Heart left ventricle (tissue), 16 donors: ENCODE results near the gene NXPE3. TPM values are rescaled to one million over a fixed set of nuclear protein-coding genes. Genes with fewer than 3 reads are reported as not detected.

Experiments used
- ATAC-seq, 4 donors: fragments of 200-7000 bp; cut with Tn5 transposase; one replicate each; pipeline ENCODE4 v1.9.1; 2020 to 2022; ENCODE audit warnings: moderate library complexity in 4 of 4, mild to moderate bottlenecking in 3 of 4, moderate number of reproducible peaks in 1 of 4
- DNase-seq, 5 donors: peaks; one replicate each; pipeline ENCODE4 v3.0.0-alpha.2; 2020
- H3K27ac ChIP-seq, 12 donors: fragments of 200-600 bp; sonication (generic) in 4 of 12; one replicate each; pipeline versions ENCODE4 v1.5.0 to v1.8.0; 2016 to 2022; ENCODE audit warnings: mild to moderate bottlenecking in 2 of 12
- H3K27me3 ChIP-seq, 9 donors: fragments of 200-600 bp; sonication (generic) in 2 of 9; one replicate each; pipeline versions ENCODE4 v1.5.1 to v1.8.0; 2016 to 2022; ENCODE audit warnings: mild to moderate bottlenecking in 3 of 9
- H3K36me3 ChIP-seq, 9 donors: fragments of 200-600 bp; sonication (generic) in 2 of 9; one replicate each; pipeline versions ENCODE4 v1.5.0 to v1.8.0; 2018 to 2022; ENCODE audit warnings: mild to moderate bottlenecking in 2 of 9
- H3K4me1 ChIP-seq, 12 donors: fragments of 200-600 bp; sonication (generic) in 4 of 12; one replicate each; pipeline versions ENCODE4 v1.5.0 to v1.8.0; 2016 to 2022; ENCODE audit warnings: mild to moderate bottlenecking in 3 of 12
- H3K4me3 ChIP-seq, 12 donors: fragments of 200-600 bp; sonication (generic) in 4 of 12; one replicate each; pipeline versions ENCODE4 v1.5.0 to v1.8.0; 2017 to 2022; ENCODE audit warnings: mild to moderate bottlenecking in 9 of 12, moderate library complexity in 4 of 12
- H3K9me3 ChIP-seq, 12 donors: fragments of 200-600 bp; sonication (generic) in 4 of 12; one replicate each; pipeline versions ENCODE4 v1.5.0 to v1.8.0; 2016 to 2022; ENCODE audit warnings: mild to moderate bottlenecking in 1 of 12
- POLR2A ChIP-seq, 2 donors: fragments of 450-650 bp; IDR thresholded peaks; one replicate each; pipeline ENCODE4 v1.6.1; 2017; ENCODE audit warnings: antibody characterized with exemption in 2 of 2, mild to moderate bottlenecking in 2 of 2, moderate library complexity in 2 of 2
- WGBS, 4 donors: extraction: QIAGEN DNeasy Blood & Tissue Kit in 2 of 4; methylation state at CpG; one replicate each; pipeline versions ENCODE4 v1.1.5 to v1.1.7; 2013 to 2018; 5-methylcytosine and 5-hydroxymethylcytosine counted together
- intact Hi-C, 10 donors: fragments of 100-400 bp; cut with DNase I; formaldehyde crosslinking; loops; one replicate each; pipeline versions ENCODE4 v1.11.1 to v1.14.2; 2022
- polyA plus RNA-seq, 2 donors: library from polyadenylated mRNA; stranded (reverse); fragments of 200-250 nt; gene quantifications; one replicate each; pipeline ENCODE4 v1.2.3, GENCODE V29; 2013
- total RNA-seq, 9 donors: library from RNA; depleted of rRNA in 2 of 9; stranded (reverse); fragments of >200 nt in 2 of 9; fragmentation: NEBNext Ultra II Directional in 3 of 9; extraction: Animal tissue kit (Norgen Biotek cat#: 25700) in 3 of 9; gene quantifications; one replicate each; pipeline versions ENCODE4 v1.1.0 to v1.2.4, GENCODE V29; 2016 to 2023
- TF ChIP-seq, protein P1 (sequence below), 12 donors: fragments of 200-600 bp; sonication (generic) in 4 of 12; IDR thresholded peaks; one replicate each; pipeline versions ENCODE4 v1.5.0 to v1.8.0; 2018 to 2022; ENCODE audit warnings: antibody characterized with exemption in 12 of 12, mild to moderate bottlenecking in 5 of 12
- donor health status: ischemic (EF 13 %, LVEDD 7.1; RV severe dilation, severe dysfunction).
- donor health status: healthy with polysubstance abuse.
- donor health status: DM: no; HTN: yes; CAD: no.
- donor health status: DM: no; HTN: no; CAD: no.
- donor health status: ischemic (EF 25% LVEDD 6.9; RV normal size, moderate dysfunction).
- donor health status: ischemic (EF 25% LVEDD 5.7; RV mildly dilated, moderate dysfunction).
- donor health status: healthy.
- donor health status: DM: yes; HTN: yes; CAD: no.
- donor health status: ischemic (EF 35%, LVEDD 5.7; RV mildly dilated, moderate dysfunction).
- donor health status: nonischemic (EF 11% LVEDD 7.7; RV severe dilation, severe dysfunction).
- donor health status: DM: yes; HTN: yes; CAD: no.
- donor health status: PGD.
- donor health status: ischemic (EF 29% LVEDD 5.4; RV normal size, mild dysfunction).
- donor health status: nonischemic (EF 23%, LVEDD 6.1; RV moderate dilation, normal function).

Gene NXPE3
- total and polyA plus RNA-seq, 11 donors: 13.3 to 43.8 (median 35.6) TPM

DNA sequence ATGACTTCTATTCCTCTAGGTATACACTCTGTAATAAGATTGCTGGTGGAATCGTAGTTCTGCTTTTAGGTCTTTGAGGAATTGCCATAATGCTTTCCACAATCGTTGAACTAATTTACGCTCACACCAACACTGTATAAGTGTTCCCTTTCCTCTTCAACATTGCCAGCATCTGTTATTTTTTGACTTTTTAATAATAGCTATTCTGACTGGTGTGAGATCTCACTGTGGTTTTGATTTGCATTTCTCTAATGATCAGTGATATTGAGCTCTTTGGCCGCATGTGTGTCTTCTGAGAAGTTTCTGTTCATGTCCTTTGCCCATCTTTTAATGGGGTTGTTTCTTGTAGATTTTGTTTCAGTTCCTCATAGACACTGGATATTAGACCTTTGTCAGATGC is 12.8 kb downstream of the NXPE3 start:
- Histone ChIP-seq H3K27ac (no peak overlapping the region), H3K4me1 (peaks cover 0 to 12% (median 0%) of the 10 kb centered on the region in 12 donors), H3K4me3 (no peak overlapping the region), H3K27me3 (no peaks in the 10 kb centered on the region), H3K9me3 (peaks cover 0 to 15% (median 2%) of the 10 kb centered on the region in 12 donors), H3K36me3 (peaks cover 0 to 88% (median 71%) of the 10 kb centered on the region in 9 donors)
- TF ChIP-seq, protein P1, sequence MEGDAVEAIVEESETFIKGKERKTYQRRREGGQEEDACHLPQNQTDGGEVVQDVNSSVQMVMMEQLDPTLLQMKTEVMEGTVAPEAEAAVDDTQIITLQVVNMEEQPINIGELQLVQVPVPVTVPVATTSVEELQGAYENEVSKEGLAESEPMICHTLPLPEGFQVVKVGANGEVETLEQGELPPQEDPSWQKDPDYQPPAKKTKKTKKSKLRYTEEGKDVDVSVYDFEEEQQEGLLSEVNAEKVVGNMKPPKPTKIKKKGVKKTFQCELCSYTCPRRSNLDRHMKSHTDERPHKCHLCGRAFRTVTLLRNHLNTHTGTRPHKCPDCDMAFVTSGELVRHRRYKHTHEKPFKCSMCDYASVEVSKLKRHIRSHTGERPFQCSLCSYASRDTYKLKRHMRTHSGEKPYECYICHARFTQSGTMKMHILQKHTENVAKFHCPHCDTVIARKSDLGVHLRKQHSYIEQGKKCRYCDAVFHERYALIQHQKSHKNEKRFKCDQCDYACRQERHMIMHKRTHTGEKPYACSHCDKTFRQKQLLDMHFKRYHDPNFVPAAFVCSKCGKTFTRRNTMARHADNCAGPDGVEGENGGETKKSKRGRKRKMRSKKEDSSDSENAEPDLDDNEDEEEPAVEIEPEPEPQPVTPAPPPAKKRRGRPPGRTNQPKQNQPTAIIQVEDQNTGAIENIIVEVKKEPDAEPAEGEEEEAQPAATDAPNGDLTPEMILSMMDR (IDR thresholded peaks at IDR 0.05): no peak
- no peak for TF ChIP-seq POLR2A (IDR thresholded peaks at IDR 0.05)
- intact Hi-C loops: no loop called here
- no peak for DNase-seq
- ATAC-seq: no peak
- 87 to 95% (median 94%) methylated on average over 4 of the region's 4 CpGs for WGBS, 4 donors

DNA sequence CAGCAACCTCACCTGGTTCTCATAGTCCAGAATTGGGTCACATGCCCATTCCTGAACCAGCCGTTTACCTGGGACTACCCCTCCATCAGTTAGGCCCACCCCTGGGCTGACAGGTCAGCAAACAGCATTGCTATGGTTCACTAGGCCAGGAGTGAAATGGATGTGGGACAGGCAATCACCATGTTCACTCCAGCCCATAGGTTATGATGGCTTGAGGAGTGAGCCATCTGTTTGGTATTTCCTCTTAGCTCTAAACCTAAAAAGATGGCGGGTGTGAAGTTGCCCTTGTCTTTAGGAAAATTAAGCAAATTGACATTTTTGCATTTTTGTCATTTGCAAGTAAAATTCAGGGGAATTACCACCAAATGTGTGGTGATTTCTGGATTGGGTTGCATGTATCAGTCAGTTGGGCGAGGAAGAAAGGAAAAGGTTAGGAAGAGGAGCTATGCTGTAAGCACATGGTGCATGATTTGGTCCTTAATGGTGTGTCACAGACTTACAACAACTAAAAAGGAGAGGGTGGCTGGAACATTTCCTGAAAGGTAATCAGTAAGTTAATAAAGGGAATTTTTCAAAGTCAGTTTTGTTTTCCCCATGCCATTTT is 17.2 kb downstream of the NXPE3 start:
- peaks cover 0 to 15% (median 2%) of the 10 kb centered on the region in 12 donors for H3K9me3 ChIP-seq
- H3K4me3 ChIP-seq: no peak overlapping the region
- H3K36me3 ChIP-seq: peaks cover 0 to 70% (median 42%) of the 10 kb centered on the region in 9 donors
- 95 to 99% (median 98%) methylated on average over 3 of the region's 3 CpGs for WGBS, 4 donors
- H3K4me1 ChIP-seq: peaks cover 0 to 12% (median 0%) of the 10 kb centered on the region in 12 donors
- DNase-seq (no peak), ATAC-seq (no peak)
- no peaks in the 10 kb centered on the region for H3K27me3 ChIP-seq
- H3K27ac ChIP-seq: no peak overlapping the region
- intact Hi-C loops: no loop called here
- no peak for TF ChIP-seq POLR2A (IDR thresholded peaks at IDR 0.05)
- TF ChIP-seq, protein P1 (IDR thresholded peaks at IDR 0.05): no peak

DNA sequence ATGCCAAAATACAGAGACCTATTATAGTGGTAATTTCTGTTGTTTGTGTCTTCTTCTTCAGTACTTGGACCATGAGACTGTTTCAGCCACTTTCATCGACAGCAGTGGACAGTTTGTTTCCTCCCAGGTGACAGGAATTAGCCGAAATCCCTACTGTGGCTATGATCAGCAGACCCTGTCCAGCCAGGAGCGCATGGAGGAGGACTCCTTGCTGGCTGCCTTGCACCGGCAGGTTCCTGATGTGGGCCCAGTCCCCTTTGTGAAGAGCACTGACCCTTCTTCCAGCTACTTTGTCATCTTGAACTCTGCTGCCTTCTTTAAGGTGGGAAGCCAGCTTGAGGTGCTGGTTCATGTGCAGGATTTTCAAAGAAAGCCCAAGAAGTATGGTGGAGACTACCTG is 22.2 kb downstream of the NXPE3 start:
- no peak for DNase-seq
- Histone ChIP-seq H3K9me3 (peaks cover 0 to 5% (median 0%) of the 10 kb centered on the region in 12 donors), H3K4me3 (no peak overlapping the region), H3K4me1 (peaks cover 0 to 5% (median 0%) of the 10 kb centered on the region in 12 donors), H3K36me3 (peaks cover 0 to 56% (median 44%) of the 10 kb centered on the region in 9 donors), H3K27me3 (no peaks in the 10 kb centered on the region), H3K27ac (no peak overlapping the region)
- TF ChIP-seq, protein P1 (IDR thresholded peaks at IDR 0.05): no peak
- TF ChIP-seq POLR2A (IDR thresholded peaks at IDR 0.05): no peak
- ATAC-seq: no peak
- 80 to 90% (median 86%) methylated on average over 4 of the region's 4 CpGs for WGBS, 4 donors
- intact Hi-C loops: loop anchor here in 6 of 10 donors (5.0 to 10.0 kb wide), 3 partner anchors 731 to 736 kb away; no protein-coding TSS in a partner anchor

DNA sequence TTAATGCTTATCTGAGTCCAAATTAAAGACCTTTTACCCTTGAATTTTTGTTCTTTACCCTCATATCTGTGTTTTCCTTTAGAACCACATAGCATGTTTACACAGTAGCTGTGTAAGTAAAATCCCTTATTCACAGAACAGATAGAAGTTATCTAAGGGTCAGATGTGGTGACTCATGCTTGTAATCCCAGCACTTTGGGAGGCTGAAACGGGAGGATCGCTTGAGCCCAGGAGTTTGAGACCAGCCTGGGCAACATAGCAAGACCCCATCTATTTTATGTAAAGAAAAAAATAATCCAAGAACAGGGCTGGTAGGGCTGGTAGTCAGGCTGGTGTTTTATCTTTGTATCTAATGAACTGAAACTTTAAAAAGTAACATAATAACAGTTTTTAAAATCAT is 23.2 kb downstream of the NXPE3 start:
- H3K4me3 ChIP-seq: no peak overlapping the region
- peaks cover 0 to 5% (median 0%) of the 10 kb centered on the region in 12 donors for H3K9me3 ChIP-seq
- H3K4me1 ChIP-seq: peaks cover 0 to 5% (median 0%) of the 10 kb centered on the region in 12 donors
- ATAC-seq: no peak
- WGBS, 4 donors: 93 to 100% (median 94%) methylated on average over 2 of the region's 2 CpGs
- intact Hi-C loops: loop anchor here in 6 of 10 donors (5.0 to 10.0 kb wide), 3 partner anchors 730 to 735 kb away; no protein-coding TSS in a partner anchor
- H3K36me3 ChIP-seq: peaks cover 0 to 57% (median 40%) of the 10 kb centered on the region in 9 donors
- no peak overlapping the region for H3K27ac ChIP-seq
- H3K27me3 ChIP-seq: no peaks in the 10 kb centered on the region
- TF ChIP-seq POLR2A (IDR thresholded peaks at IDR 0.05): no peak
- TF ChIP-seq, protein P1 (IDR thresholded peaks at IDR 0.05): no peak
- DNase-seq: no peak
